GM21515 (cell line): Measurements from ENCODE around the gene DPM2.
A peak's percentile ranks its signal among the peaks of the same experiment; 100 is the strongest.

Experiments used
- ATAC-seq: cut with Tn5 transposase; IDR thresholded peaks from one replicate; pipeline ENCODE4 v1.9.1; 2021; ENCODE audit not compliant: unreplicated experiment

The DPM2 gene

GRCh38 chr9:127938298-127938690 lies 640 bp upstream of the DPM2 start:
- no peak for ATAC-seq

GRCh38 chr9:127937056-127937387 lies 632 bp downstream of the DPM2 start:
- no peak for ATAC-seq

- no peak for ATAC-seq
Observed at GRCh38 chr9:127936347-127936852, 1.3 kb downstream of the DPM2 start.

GRCh38 chr9:127935765-127936221 lies 1.9 kb downstream of the DPM2 start:
- no peak for ATAC-seq

GRCh38 chr9:127934986-127935385 lies 2.7 kb downstream of the DPM2 start:
- ATAC-seq: no peak

GRCh38 chr9:127934248-127934647 lies 3.4 kb downstream of the DPM2 start:
- ATAC-seq: no peak

- peak; percentile 12 for ATAC-seq
Observed at GRCh38 chr9:127931092-127931881, 6.4 kb downstream of the DPM2 start.

- ATAC-seq: peak; percentile 74
Observed at GRCh38 chr9:127930231-127931091, 7.2 kb downstream of the DPM2 start, which contains the start of gene PIP5KL1. PIP5KL1 (minus strand) TSS chr9:127930777; CDS start chr9:127930752, 25 bp downstream.

GRCh38 chr9:127929625-127929979 lies 8.1 kb downstream of the DPM2 start:
- no peak for ATAC-seq

GRCh38 chr9:127928676-127929624 lies 8.7 kb downstream of the DPM2 start:
- ATAC-seq: no peak

- no peak for ATAC-seq
Observed at GRCh38 chr9:127927988-127928675, 9.5 kb downstream of the DPM2 start.

GRCh38 chr9:127927201-127927987 lies 10.3 kb downstream of the DPM2 start:
- no peak for ATAC-seq

- no peak for ATAC-seq
Observed at GRCh38 chr9:127926906-127927200, 10.8 kb downstream of the DPM2 start.

GRCh38 chr9:127925959-127926905 lies 11.4 kb downstream of the DPM2 start:
- no peak for ATAC-seq

- no peak for ATAC-seq
Observed at GRCh38 chr9:127924736-127925444, 12.8 kb downstream of the DPM2 start.

- no peak for ATAC-seq
Observed at GRCh38 chr9:127923771-127924170, 13.9 kb downstream of the DPM2 start.

- ATAC-seq: no peak
Observed at GRCh38 chr9:127923046-127923445, 14.6 kb downstream of the DPM2 start.

GRCh38 chr9:127921557-127922120 lies 16.0 kb downstream of the DPM2 start:
- no peak for ATAC-seq
